ENCODE measurements around the gene EBF3.

EBF3 gene

DNA sequence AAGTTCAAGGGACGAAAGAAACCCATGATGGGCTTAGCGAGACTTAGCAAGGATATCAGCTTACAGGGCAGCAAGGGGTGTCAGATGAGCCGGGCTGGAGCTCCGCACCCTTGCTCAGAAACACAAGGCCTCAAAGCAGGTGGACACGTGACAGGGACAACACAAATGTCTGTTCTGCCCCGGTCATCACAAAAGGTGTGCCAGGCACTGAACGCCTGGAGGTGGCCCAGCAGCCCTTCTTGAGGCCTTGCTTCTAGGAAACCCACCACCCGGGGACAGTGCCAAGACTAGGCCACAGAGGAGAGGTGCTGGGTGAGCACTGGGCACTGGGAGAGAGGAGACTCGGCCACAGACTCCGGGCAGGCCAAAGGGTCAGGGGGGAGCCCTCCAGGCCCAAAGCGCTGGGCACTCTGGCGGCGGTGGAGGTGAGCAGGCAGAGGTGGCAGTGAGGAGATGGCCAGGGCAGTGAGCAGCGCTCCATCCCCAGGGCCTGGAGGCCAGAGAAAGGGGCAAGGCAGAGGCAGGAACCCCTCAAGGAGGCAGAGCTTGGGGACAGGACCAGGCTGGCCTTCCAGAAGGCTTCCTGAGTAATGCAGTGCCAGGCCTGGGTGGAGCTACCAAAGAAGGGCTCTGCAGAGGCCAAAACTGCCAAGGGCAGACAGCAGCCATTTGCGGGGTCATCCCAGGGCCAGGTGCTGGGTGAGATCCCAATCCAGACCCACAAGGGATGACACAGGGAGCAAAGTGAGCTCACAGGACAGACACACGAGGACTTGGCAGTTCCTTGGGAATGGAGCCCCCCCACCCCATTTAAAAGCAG lies 22.7 kb downstream of the EBF3 start:
- Histone ChIP-seq H3K27ac (ENCODE audit: low read depth, low read length) (no peak overlapping the region), H3K4me1 (ENCODE audit: control insufficient read depth, insufficient read depth, low read length) (no peaks in the 10 kb centered on the region), H3K4me3 (ENCODE audit: low read depth, low read length) (no peak overlapping the region), H3K9ac (ENCODE audit: low read depth, low read length) (no peak overlapping the region), H3K9me3 (ENCODE audit: control insufficient read depth, insufficient read depth, low read length) (no peaks in the 10 kb centered on the region), H3K27me3 (ENCODE audit: control insufficient read depth, insufficient read depth, low read length) (no peaks in the 10 kb centered on the region), H3K36me3 (ENCODE audit: control insufficient read depth, insufficient read depth, low read length) (no peaks in the 10 kb centered on the region)

DNA sequence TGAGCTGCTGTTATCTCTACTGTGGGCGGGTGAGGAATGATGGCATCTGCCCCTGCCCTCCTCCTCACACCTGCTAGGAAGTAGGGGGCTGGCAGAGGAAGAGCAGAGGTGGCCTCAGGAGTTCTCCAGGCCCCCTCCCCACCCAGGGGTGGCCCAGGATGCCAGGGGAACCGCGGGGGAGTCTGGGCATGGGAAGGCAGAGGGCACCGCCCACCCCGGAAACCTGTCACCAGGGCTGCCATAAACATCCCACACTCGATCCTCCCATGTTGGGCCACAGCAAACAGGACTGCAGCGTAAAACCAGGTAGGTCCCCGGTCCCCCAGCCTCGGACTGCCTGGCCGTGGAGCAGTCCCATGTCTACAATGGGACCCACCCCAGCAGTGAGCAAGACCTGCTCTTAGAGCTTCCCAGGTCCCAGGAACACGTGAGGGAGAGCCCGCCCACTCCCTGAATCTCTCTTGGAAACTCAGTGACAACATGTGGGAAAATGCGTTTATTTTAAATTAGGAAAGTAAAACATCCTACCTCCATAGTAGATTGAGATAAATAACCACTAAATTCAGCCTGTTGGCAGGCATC lies 23.4 kb downstream of the EBF3 start:
- H3K36me3 ChIP-seq (ENCODE audit: control insufficient read depth, insufficient read depth, low read length), result no peaks in the 10 kb centered on the region
- H3K4me1 ChIP-seq (ENCODE audit: control insufficient read depth, insufficient read depth, low read length), result no peaks in the 10 kb centered on the region
- H3K4me3 ChIP-seq (ENCODE audit: low read depth, low read length), result no peak overlapping the region

DNA sequence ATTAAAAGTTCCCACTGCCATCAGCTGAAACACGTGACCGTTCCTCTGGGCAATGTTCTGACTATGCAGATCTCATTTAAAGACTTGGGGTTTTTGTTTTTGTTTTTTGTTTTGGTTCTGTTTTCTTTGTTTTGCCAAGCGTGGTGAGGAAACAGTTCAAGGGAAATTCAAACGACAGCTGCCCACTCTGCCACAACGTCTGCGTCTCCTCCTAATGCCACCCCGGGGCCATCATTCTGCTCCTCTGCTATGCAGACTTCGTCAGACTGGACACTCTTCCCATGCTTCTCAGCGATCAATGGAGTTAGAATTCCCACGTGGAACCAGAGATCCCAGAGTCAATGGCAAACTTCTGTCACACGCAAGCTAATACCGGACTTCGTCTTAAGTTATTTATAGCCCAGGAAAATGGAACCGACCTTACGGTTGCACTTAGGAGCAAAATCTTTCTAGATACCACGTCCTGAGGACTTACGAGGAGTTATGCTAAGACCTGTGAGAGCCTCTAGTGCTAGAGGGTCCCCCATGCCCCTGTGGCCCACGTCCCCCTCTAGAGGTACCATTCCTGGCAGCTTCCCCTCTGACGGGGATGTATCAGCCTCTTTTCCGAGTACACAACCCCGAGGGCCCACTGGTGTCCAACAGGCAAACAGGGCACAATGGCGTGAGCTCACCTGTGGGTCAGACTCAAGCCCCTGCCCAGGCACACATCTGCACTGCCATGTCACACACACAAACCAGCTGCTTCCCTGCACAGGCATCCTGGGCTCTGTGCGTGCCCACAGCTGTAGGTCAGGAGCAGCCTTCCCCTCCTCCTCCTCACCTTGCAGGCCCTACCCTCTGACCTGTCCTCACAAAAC lies 24.4 kb downstream of the EBF3 start:
- Histone ChIP-seq H3K4me3 (ENCODE audit: low read depth, low read length) (no peak overlapping the region), H3K4me1 (ENCODE audit: control insufficient read depth, insufficient read depth, low read length) (no peaks in the 10 kb centered on the region), H3K9ac (ENCODE audit: low read depth, low read length) (no peak overlapping the region), H3K9me3 (ENCODE audit: control insufficient read depth, insufficient read depth, low read length) (no peaks in the 10 kb centered on the region), H3K27ac (ENCODE audit: low read depth, low read length) (no peak overlapping the region), H3K36me3 (ENCODE audit: control insufficient read depth, insufficient read depth, low read length) (no peaks in the 10 kb centered on the region), H3K27me3 (ENCODE audit: control insufficient read depth, insufficient read depth, low read length) (no peaks in the 10 kb centered on the region)

More for the DNA sequence above, 23.4 kb downstream of the EBF3 start:
- H3K27ac ChIP-seq (ENCODE audit: low read depth, low read length), result no peak overlapping the region
- H3K27me3 ChIP-seq (ENCODE audit: control insufficient read depth, insufficient read depth, low read length), result no peaks in the 10 kb centered on the region
- no peaks in the 10 kb centered on the region for H3K9me3 ChIP-seq (ENCODE audit: control insufficient read depth, insufficient read depth, low read length)
- no peak overlapping the region for H3K9ac ChIP-seq (ENCODE audit: low read depth, low read length)

DNA sequence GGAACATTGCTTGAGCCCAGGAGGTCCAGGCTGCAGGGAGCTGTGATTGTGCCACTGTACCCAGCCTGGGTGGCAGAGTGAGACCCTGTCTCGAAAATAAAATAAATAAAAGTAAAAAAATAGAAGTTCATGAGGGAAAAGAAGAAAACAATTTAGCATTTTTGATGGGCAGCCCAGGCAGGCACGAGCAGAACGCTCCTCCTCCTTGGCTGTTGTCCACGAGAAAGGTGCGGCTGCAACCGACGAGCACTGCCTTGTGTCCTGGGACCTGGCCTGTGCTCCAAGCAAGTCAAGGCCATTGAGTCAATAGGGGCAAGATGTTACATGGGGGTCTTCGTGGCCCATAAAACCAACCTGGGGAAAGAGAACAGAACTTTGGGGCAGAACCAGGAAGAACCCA lies 25.6 kb downstream of the EBF3 start:
- no peak overlapping the region for H3K9ac ChIP-seq (ENCODE audit: low read depth, low read length)
- no peak overlapping the region for H3K4me3 ChIP-seq (ENCODE audit: low read depth, low read length)
- no peaks in the 10 kb centered on the region for H3K36me3 ChIP-seq (ENCODE audit: control insufficient read depth, insufficient read depth, low read length)
- H3K9me3 ChIP-seq (ENCODE audit: control insufficient read depth, insufficient read depth, low read length), result no peaks in the 10 kb centered on the region
- no peak overlapping the region for H3K27ac ChIP-seq (ENCODE audit: low read depth, low read length)
- no peaks in the 10 kb centered on the region for H3K4me1 ChIP-seq (ENCODE audit: control insufficient read depth, insufficient read depth, low read length)
- no peaks in the 10 kb centered on the region for H3K27me3 ChIP-seq (ENCODE audit: control insufficient read depth, insufficient read depth, low read length)

DNA sequence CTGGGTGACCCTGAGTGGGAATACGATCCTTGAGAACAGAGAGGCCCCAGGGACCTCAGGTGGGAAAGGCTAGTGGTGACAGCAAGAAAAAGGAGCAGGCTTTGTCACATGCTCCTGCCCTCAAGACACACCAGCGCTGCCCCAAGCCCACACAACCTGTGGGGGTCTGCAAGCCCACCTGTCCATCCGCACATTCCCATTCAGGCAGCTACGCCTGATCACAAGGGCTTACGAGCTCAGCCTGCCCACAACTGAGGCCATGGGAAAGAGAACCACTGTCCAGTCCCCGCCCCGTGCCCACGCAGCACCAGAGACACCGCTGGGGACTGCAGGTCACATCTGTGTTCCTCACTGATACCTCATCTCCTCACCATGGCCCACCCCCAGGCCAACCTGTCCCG lies 26.7 kb downstream of the EBF3 start:
- Histone ChIP-seq H3K36me3 (ENCODE audit: control insufficient read depth, insufficient read depth, low read length) (no peaks in the 10 kb centered on the region), H3K9me3 (ENCODE audit: control insufficient read depth, insufficient read depth, low read length) (no peaks in the 10 kb centered on the region), H3K27ac (ENCODE audit: low read depth, low read length) (no peak overlapping the region), H3K4me3 (ENCODE audit: low read depth, low read length) (no peak overlapping the region), H3K4me1 (ENCODE audit: control insufficient read depth, insufficient read depth, low read length) (no peaks in the 10 kb centered on the region), H3K27me3 (ENCODE audit: control insufficient read depth, insufficient read depth, low read length) (no peaks in the 10 kb centered on the region), H3K9ac (ENCODE audit: low read depth, low read length) (no peak overlapping the region)

DNA sequence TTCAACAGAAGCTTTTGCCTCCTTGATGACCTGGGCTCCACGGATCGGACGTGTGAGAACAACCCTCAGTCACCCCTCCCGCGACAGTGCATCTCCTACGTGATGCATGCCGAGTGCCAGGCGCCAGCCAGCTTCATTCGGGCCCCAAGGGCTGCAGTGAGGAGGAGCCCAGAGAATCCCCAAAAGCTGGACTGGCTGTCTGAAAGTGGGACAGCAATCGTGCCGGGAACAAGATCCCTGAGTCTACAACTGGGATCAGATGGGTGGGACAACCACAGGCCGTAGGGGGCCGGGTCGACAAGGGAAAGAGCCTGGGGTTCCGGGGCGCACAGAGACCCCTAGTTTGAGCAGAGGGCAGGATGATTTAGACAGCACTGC lies 27.2 kb downstream of the EBF3 start:
- Histone ChIP-seq H3K4me1 (ENCODE audit: control insufficient read depth, insufficient read depth, low read length) (no peaks in the 10 kb centered on the region), H3K9me3 (ENCODE audit: control insufficient read depth, insufficient read depth, low read length) (no peaks in the 10 kb centered on the region), H3K27me3 (ENCODE audit: control insufficient read depth, insufficient read depth, low read length) (no peaks in the 10 kb centered on the region), H3K36me3 (ENCODE audit: control insufficient read depth, insufficient read depth, low read length) (no peaks in the 10 kb centered on the region), H3K27ac (ENCODE audit: low read depth, low read length) (no peak overlapping the region), H3K4me3 (ENCODE audit: low read depth, low read length) (no peak overlapping the region), H3K9ac (ENCODE audit: low read depth, low read length) (no peak overlapping the region)

DNA sequence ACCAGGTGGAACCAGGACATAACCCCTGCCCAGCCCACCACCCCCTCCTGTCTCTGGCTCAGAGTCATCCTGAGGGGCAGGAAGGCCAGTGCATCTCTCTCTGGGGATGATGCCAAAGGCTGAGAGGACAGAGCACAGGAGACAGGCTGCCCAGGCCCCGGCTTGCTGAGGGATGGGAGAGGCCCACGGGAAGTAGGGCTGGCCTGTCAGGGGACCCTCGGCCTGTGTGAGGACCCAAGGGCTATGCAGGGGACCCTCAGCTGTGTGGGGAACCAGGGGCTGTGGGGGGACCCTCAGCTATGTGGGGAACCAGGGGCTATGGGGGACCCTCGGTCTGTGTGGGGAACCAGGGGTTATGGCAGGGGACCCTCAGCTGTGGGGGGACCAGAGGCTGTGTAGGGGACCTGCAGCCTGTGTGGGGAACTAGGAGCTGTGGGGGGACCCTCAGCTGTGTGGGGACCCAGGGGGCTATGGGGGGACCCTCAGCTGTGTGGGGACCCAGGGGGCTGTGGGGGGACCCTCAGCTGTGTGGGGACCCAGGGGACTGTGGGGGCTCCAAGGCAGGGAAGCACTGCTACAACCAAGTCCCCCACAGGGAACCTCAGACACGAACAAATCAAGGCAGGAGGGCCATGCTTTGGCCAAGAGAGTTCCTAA lies 27.7 kb downstream of the EBF3 start:
- H3K4me1 ChIP-seq (ENCODE audit: control insufficient read depth, insufficient read depth, low read length), result no peaks in the 10 kb centered on the region
- H3K9ac ChIP-seq (ENCODE audit: low read depth, low read length), result no peak overlapping the region
- H3K27me3 ChIP-seq (ENCODE audit: control insufficient read depth, insufficient read depth, low read length), result no peaks in the 10 kb centered on the region
- no peaks in the 10 kb centered on the region for H3K9me3 ChIP-seq (ENCODE audit: control insufficient read depth, insufficient read depth, low read length)
- no peak overlapping the region for H3K4me3 ChIP-seq (ENCODE audit: low read depth, low read length)
- H3K27ac ChIP-seq (ENCODE audit: low read depth, low read length), result no peak overlapping the region
- H3K36me3 ChIP-seq (ENCODE audit: control insufficient read depth, insufficient read depth, low read length), result no peaks in the 10 kb centered on the region

DNA sequence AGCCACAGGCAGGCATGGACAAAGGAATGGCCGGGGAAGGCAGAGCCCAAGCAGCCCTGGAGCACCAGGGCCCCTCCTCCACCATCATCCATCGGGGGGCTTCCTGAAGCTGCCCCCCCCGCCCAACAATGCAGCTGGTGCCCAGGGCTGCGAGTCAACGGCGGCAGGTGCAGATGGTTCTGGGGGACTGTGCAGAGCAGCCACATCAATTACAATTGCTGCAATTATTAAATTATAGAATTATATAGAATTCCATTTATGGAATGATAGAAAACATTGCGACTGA lies 28.3 kb downstream of the EBF3 start:
- no peak overlapping the region for H3K9ac ChIP-seq (ENCODE audit: low read depth, low read length)
- H3K4me3 ChIP-seq (ENCODE audit: low read depth, low read length), result no peak overlapping the region
- no peaks in the 10 kb centered on the region for H3K36me3 ChIP-seq (ENCODE audit: control insufficient read depth, insufficient read depth, low read length)
- H3K9me3 ChIP-seq (ENCODE audit: control insufficient read depth, insufficient read depth, low read length), result no peaks in the 10 kb centered on the region
- no peaks in the 10 kb centered on the region for H3K4me1 ChIP-seq (ENCODE audit: control insufficient read depth, insufficient read depth, low read length)
- H3K27me3 ChIP-seq (ENCODE audit: control insufficient read depth, insufficient read depth, low read length), result no peaks in the 10 kb centered on the region
- no peak overlapping the region for H3K27ac ChIP-seq (ENCODE audit: low read depth, low read length)

DNA sequence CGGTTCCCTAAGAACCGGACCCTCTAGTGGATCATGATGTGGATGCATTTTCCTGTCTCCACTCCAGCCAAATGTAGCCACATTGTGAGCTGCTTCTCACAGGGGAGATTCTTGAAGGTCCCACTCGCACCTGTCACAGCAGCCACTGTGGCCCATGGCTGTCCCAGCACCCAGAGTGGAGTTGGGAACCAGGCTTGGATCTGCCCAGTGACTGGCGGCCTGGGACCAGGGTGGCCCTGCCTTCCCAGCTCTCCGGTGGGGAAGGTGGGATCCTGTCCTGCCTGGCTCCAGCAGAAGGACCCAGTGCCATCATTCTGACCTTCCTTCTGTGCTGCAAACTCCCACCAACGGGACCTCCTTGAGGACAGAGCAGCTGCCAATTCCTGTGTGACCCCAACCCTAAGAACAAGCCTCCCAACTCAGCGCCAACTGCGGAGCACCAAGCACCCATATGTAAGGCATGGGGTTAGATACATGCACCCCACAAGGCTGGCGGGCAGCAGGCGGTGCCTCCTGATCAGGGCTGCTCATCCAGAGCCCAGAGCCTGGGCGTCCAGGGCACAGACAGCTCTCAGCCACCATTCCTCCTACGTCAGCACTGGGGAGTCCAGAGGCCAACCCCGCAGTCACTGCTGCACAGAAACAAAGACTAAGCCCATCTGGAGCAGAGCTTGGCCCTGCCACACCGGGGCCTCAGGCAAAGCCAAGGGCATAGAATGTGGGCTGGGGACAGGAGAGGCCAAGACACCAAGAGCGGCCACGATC lies 28.8 kb downstream of the EBF3 start:
- H3K27me3 ChIP-seq (ENCODE audit: control insufficient read depth, insufficient read depth, low read length), result no peaks in the 10 kb centered on the region
- no peaks in the 10 kb centered on the region for H3K4me1 ChIP-seq (ENCODE audit: control insufficient read depth, insufficient read depth, low read length)
- no peaks in the 10 kb centered on the region for H3K9me3 ChIP-seq (ENCODE audit: control insufficient read depth, insufficient read depth, low read length)
- no peaks in the 10 kb centered on the region for H3K36me3 ChIP-seq (ENCODE audit: control insufficient read depth, insufficient read depth, low read length)
- no peak overlapping the region for H3K4me3 ChIP-seq (ENCODE audit: low read depth, low read length)
- H3K27ac ChIP-seq (ENCODE audit: low read depth, low read length), result no peak overlapping the region
- no peak overlapping the region for H3K9ac ChIP-seq (ENCODE audit: low read depth, low read length)

DNA sequence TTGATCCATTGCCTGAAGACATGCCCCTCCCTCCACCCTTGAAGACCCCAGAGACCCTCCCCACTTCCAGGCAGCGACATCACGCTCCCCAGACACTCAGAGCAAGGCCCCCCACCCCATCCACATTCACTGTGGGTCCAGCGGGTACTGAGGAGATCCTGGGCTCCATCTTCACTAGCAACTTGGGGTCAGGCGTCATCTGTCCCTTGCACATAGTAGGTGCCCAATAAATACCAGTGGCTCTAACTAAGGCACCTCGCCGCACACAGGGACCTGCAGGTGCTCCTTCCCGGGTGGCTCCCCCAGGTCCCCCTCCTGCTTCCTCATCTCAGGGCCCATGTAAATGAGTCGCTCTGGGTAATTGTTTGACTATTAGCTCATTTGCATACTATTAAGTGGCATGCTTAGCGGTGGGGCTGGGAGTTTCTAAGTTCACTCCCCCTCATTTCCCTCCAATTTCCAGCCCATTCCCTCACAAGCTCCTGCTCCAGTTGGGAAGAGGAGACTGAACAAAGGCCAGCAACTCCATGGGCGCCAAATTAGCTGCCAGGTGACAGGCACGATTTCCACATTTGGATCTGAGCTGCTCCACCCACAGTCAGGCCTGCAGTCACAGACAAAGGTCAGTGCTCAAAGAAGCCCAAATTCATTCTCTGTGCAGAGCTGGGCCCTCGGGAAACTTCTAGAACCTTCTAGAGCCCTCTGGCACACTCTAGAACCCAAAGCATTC lies 29.7 kb downstream of the EBF3 start:
- no peak overlapping the region for H3K9ac ChIP-seq (ENCODE audit: low read depth, low read length)
- H3K4me3 ChIP-seq (ENCODE audit: low read depth, low read length), result no peak overlapping the region
- no peaks in the 10 kb centered on the region for H3K4me1 ChIP-seq (ENCODE audit: control insufficient read depth, insufficient read depth, low read length)
- H3K27me3 ChIP-seq (ENCODE audit: control insufficient read depth, insufficient read depth, low read length), result no peaks in the 10 kb centered on the region
- no peaks in the 10 kb centered on the region for H3K9me3 ChIP-seq (ENCODE audit: control insufficient read depth, insufficient read depth, low read length)
- H3K36me3 ChIP-seq (ENCODE audit: control insufficient read depth, insufficient read depth, low read length), result no peaks in the 10 kb centered on the region
- no peak overlapping the region for H3K27ac ChIP-seq (ENCODE audit: low read depth, low read length)
